IMR-90 (cell line): ENCODE results near the gene KCTD19. TPM values are rescaled to one million over a fixed set of nuclear protein-coding genes. Genes with fewer than 3 reads are reported as not detected.

Source experiments
- ATAC-seq: fragments of 200-7000 bp; cut with Tn5 transposase; 2 replicates; pipeline ENCODE4 v1.9.1; 2020; ENCODE audit warnings: low read depth, mild to moderate bottlenecking, moderate library complexity
- BruUV-seq: library from RNA; stranded (reverse); fragments of 400-500 nt; replicated peaks from 2 replicates; lab custom pipeline; 2021; lab: Mats Ljungman, UMichigan
- CTCF ChIA-PET: fragments of 300-600 bp; formaldehyde crosslinking; extraction: SDS; loops from one replicate; lab custom pipeline; 2021; ENCODE audit warnings: antibody characterized with exemption; lab: Yijun Ruan, JAX
- POLR2A ChIA-PET: fragments of 300-600 bp; sonication (Branson Sonifier 250); formaldehyde crosslinking; loops from one replicate; lab custom pipeline; 2022; ENCODE audit warnings: antibody characterized with exemption; ENCODE audit not compliant: unreplicated experiment; lab: Charles Lee
- DNase-seq: peaks from one replicate; pipeline ENCODE4 v3.0.0; 2013
- H2AFZ ChIP-seq: replicated peaks from 2 replicates; pipeline ENCODE3; 2013; ENCODE audit warnings: low read length, mild to moderate bottlenecking; ENCODE audit not compliant: poor library complexity
- H2AK5ac ChIP-seq: 2 replicates; pipeline ENCODE4 v1.6.1; 2013; ENCODE audit warnings: low read depth, low read length, inconsistent platforms
- H2AK9ac ChIP-seq: replicated peaks from 2 replicates; pipeline ENCODE3; 2013; ENCODE audit warnings: mild to moderate bottlenecking, low read depth, low read length, moderate library complexity; ENCODE audit not compliant: poor library complexity
- H2BK120ac ChIP-seq: 2 replicates; pipeline ENCODE4 v1.6.1; 2013; ENCODE audit warnings: low read depth, low read length, inconsistent platforms
- H2BK15ac ChIP-seq: 3 replicates; pipeline ENCODE4 v1.6.1; 2013; ENCODE audit warnings: low read depth, low read length, inconsistent platforms
- H2BK20ac ChIP-seq: 2 replicates; pipeline ENCODE4 v1.6.1; 2013; ENCODE audit warnings: low read depth, mild to moderate bottlenecking, inconsistent platforms, low read length, moderate library complexity
- H2BK5ac ChIP-seq: 2 replicates; pipeline ENCODE4 v1.6.1; 2013; ENCODE audit warnings: mild to moderate bottlenecking, low read depth, low read length, inconsistent platforms; ENCODE audit not compliant: poor library complexity, severe bottlenecking
- H3K14ac ChIP-seq: replicated peaks from 2 replicates; pipeline ENCODE4 v1.6.1; 2013; ENCODE audit warnings: low read depth, low read length, inconsistent platforms
- H3K18ac ChIP-seq: 2 replicates; pipeline ENCODE4 v1.6.1; 2013; ENCODE audit warnings: low read depth, low read length, control low read depth
- H3K23ac ChIP-seq: 2 replicates; pipeline ENCODE4 v1.6.1; 2013; ENCODE audit warnings: low read depth, low read length, inconsistent platforms
- H3K27ac ChIP-seq: 2 replicates; pipeline ENCODE4 v1.5.1; 2013; ENCODE audit warnings: mild to moderate bottlenecking, control low read depth, low read length; ENCODE audit not compliant: insufficient read depth
- H3K27me3 ChIP-seq: 2 replicates; pipeline ENCODE4 v1.6.1; 2013; ENCODE audit warnings: low read length; ENCODE audit not compliant: control insufficient read depth, insufficient read depth
- H3K36me3 ChIP-seq: 2 replicates; pipeline ENCODE4 v1.6.1; 2013; ENCODE audit warnings: low read length, mixed read lengths; ENCODE audit not compliant: control insufficient read depth, insufficient read depth
- H3K4ac ChIP-seq: 2 replicates; pipeline ENCODE4 v1.6.1; 2013; ENCODE audit warnings: low read depth, low read length, inconsistent platforms
- H3K4me1 ChIP-seq: 2 replicates; pipeline ENCODE4 v1.6.1; 2013; ENCODE audit warnings: low read length, mixed read lengths; ENCODE audit not compliant: control insufficient read depth, insufficient read depth
- H3K4me2 ChIP-seq: 2 replicates; pipeline ENCODE4 v1.6.1; 2013; ENCODE audit warnings: low read depth, mild to moderate bottlenecking, control low read depth, low read length, moderate library complexity
- H3K4me3 ChIP-seq: 2 replicates; pipeline ENCODE4 v1.5.1; 2013; ENCODE audit warnings: low read depth, mild to moderate bottlenecking, control low read depth, low read length, moderate library complexity; ENCODE audit not compliant: insufficient read depth
- H3K56ac ChIP-seq: 2 replicates; pipeline ENCODE4 v1.6.1; 2013; ENCODE audit warnings: low read length, inconsistent platforms; ENCODE audit not compliant: insufficient read depth; ENCODE audit errors: extremely low read depth
- H3K79me1 ChIP-seq, 2 experiments: 2 replicates each; pipeline ENCODE4 v1.6.1; 2013; ENCODE audit warnings: low read length in 2 of 2, inconsistent platforms in 1 of 2, low read depth in 1 of 2
- H3K9ac ChIP-seq: 2 replicates; pipeline ENCODE4 v1.6.1; 2013; ENCODE audit warnings: low read depth, low read length, control low read depth
- H3K9me1 ChIP-seq: 2 replicates; pipeline ENCODE4 v1.6.1; 2013; ENCODE audit warnings: low read length, inconsistent platforms; ENCODE audit not compliant: insufficient read depth
- H3K9me3 ChIP-seq: 2 replicates; pipeline ENCODE4 v1.6.1; 2013; ENCODE audit warnings: low read length; ENCODE audit not compliant: control insufficient read depth, insufficient read depth
- H4K20me1 ChIP-seq: 2 replicates; pipeline ENCODE4 v1.6.1; 2013; ENCODE audit warnings: low read length, inconsistent platforms; ENCODE audit not compliant: insufficient read depth
- H4K5ac ChIP-seq: 2 replicates; pipeline ENCODE4 v1.6.1; 2013; ENCODE audit warnings: mild to moderate bottlenecking, low read depth, low read length, control low read depth
- H4K8ac ChIP-seq, 2 experiments: 2 replicates each; pipeline ENCODE4 v1.6.1; 2013; ENCODE audit warnings: low read depth in 2 of 2, low read length in 2 of 2, control low read depth in 1 of 2, inconsistent platforms in 1 of 2
- H4K91ac ChIP-seq: 2 replicates; pipeline ENCODE4 v1.6.1; 2013; ENCODE audit warnings: low read depth, low read length, inconsistent platforms; ENCODE audit not compliant: insufficient read depth
- BHLHE40 ChIP-seq: fragments of 150-350 bp; IDR thresholded peaks from 2 replicates; pipeline ENCODE4 v1.6.1; 2016; ENCODE audit warnings: mild to moderate bottlenecking, low read depth, low read length
- CEBPB ChIP-seq: IDR thresholded peaks from 2 replicates; pipeline ENCODE4 v1.6.1; 2012; ENCODE audit warnings: low read depth, low read length, improper control_type of control experiment
- CTCF ChIP-seq: conservative IDR thresholded peaks from 2 replicates; pipeline ENCODE4 v1.5.1; 2012; ENCODE audit warnings: mild to moderate bottlenecking, low read depth, low read length, improper control_type of control experiment
- MAZ ChIP-seq: IDR thresholded peaks from 2 replicates; pipeline ENCODE4 v1.6.1; 2012; ENCODE audit warnings: low read depth, mild to moderate bottlenecking, low read length, improper control_type of control experiment, moderate library complexity, borderline replicate concordance
- MXI1 ChIP-seq: IDR thresholded peaks from 2 replicates; pipeline ENCODE4 v1.6.1; 2012; ENCODE audit warnings: low read depth, mild to moderate bottlenecking, low read length, moderate library complexity, borderline replicate concordance
- NFE2L2 ChIP-seq: fragments of 150-350 bp; IDR thresholded peaks from 2 replicates; pipeline ENCODE4 v1.6.1; 2016; ENCODE audit warnings: low read depth, mild to moderate bottlenecking, low read length
- POLR2A ChIP-seq: IDR thresholded peaks from 2 replicates; pipeline ENCODE4 v1.6.1; 2012; ENCODE audit warnings: mild to moderate bottlenecking, low read depth, low read length
- RCOR1 ChIP-seq: IDR thresholded peaks from 2 replicates; pipeline ENCODE4 v1.6.1; 2012; ENCODE audit warnings: mild to moderate bottlenecking, low read length, improper control_type of control experiment; ENCODE audit not compliant: insufficient replicate concordance
- RFX5 ChIP-seq: IDR thresholded peaks from 2 replicates; pipeline ENCODE4 v1.8.0; 2012; ENCODE audit warnings: low read depth, mild to moderate bottlenecking, low read length, moderate library complexity
- SMC3 ChIP-seq: fragments of 150-350 bp; IDR thresholded peaks from 2 replicates; pipeline ENCODE4 v1.6.1; 2016; ENCODE audit warnings: low read depth, mild to moderate bottlenecking, antibody characterized with exemption, low read length, moderate library complexity
- USF2 ChIP-seq: fragments of 150-350 bp; IDR thresholded peaks from 2 replicates; pipeline ENCODE4 v1.6.1; 2017; ENCODE audit warnings: mild to moderate bottlenecking, antibody characterized with exemption, low read length, low read depth
- WGBS, 2 experiments: methylation state at CpG; one replicate each; pipeline versions ENCODE4 v1.1.5 to v1.1.7; 2013; ENCODE audit warnings: missing lambda C conversion rate in 2 of 2; ENCODE audit not compliant: insufficient read length in 1 of 2; ENCODE audit errors: extremely low coverage in 2 of 2; 5-methylcytosine and 5-hydroxymethylcytosine counted together
- dilution Hi-C: fragments of 300-500 bp; cut with HindIII; formaldehyde crosslinking; loops from one replicate; pipeline ENCODE4 v1.14.3; 2018; ENCODE audit warnings: low sequenced_read_pairs; ENCODE audit not compliant: unreplicated experiment
- in situ Hi-C: fragments of 300-500 bp; cut with MboI; formaldehyde crosslinking; loops from 3 replicates; pipeline ENCODE4 v1.14.3; 2019; ENCODE audit warnings: low sequenced_read_pairs, inconsistent platforms, mixed read lengths
- intact Hi-C: fragments of 100-400 bp; cut with micrococcal nuclease; formaldehyde crosslinking; loops from 2 replicates; pipeline ENCODE4 v1.10.0; 2022
- polyA plus RNA-seq, 3 experiments: library from polyadenylated mRNA; depleted of rRNA; stranded (reverse); fragments of >200 nt; gene quantifications; 2 replicates each; pipeline ENCODE4 v1.2.3, GENCODE V29; 2012; ENCODE audit warnings: low replicate concordance in 1 of 3
- total RNA-seq: library from RNA; depleted of rRNA; stranded (reverse); fragments of >200 nt; gene quantifications from 2 replicates; pipeline ENCODE4 v1.2.3, GENCODE V29; 2012

KCTD19 gene
- total and polyA plus RNA-seq, 2 of the 4 experiments (the other 2 are of a cell fraction), result under 0.01 to 0.07 TPM

DNA sequence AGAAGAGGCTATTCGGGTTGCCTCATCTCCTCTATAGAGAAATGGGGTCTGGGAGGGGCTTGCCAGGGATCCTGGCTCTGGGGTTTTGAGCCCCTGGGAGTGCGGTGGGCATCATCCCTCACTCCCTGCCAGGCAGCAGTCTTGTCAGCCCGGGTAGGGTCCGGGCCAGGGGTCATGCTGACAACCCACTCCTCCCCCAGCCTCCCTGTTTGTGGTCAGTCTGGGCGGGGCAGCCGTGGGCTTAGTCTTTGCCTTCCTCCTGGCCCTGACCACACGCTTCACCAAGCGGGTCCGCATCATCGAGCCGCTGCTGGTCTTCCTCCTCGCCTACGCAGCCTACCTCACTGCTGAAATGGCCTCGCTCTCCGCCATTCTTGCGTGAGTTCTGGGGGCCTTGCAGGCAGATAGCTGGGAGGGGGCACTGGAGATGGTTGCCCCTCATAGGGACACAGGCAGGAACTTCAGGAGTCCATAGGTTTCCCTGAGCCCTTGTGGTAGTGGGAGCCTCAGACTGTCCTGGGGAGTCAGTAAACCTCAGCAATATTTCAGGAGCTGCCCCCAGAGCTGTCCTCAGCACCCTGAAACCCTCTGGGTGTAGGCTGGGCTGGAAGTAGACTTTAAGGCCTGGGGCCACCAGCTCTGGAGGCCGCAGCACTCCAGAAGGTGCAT is 70.9 kb downstream of the KCTD19 start:
- Histone ChIP-seq H3K36me3 (peaks cover 18% of the 10 kb centered on the region), H3K18ac (no peak overlapping the region), H3K23ac (no peak overlapping the region), H4K5ac (no peak overlapping the region), H3K9me3 (no peaks in the 10 kb centered on the region), H4K8ac (no peak overlapping the region), H2BK15ac (no peak overlapping the region), H3K4me1 (no peaks in the 10 kb centered on the region), H3K79me1 (no peaks in the 10 kb centered on the region), H3K4ac (no peak overlapping the region), H2BK20ac (no peak overlapping the region), H2BK5ac (no peak overlapping the region), H3K56ac (no peak overlapping the region), H3K27ac (no peak overlapping the region), H3K4me3 (no peak overlapping the region), H2BK120ac (no peak overlapping the region), H3K9ac (no peak overlapping the region), H3K14ac (no peak overlapping the region), H3K9me1 (no peaks in the 10 kb centered on the region), H2AFZ (no peak overlapping the region), H2AK9ac (peak overlapping the region; percentile 67), H2AK5ac (no peak overlapping the region), H4K20me1 (no peaks in the 10 kb centered on the region), H3K4me2 (no peak overlapping the region), H3K27me3 (no peaks in the 10 kb centered on the region), H4K91ac (no peak overlapping the region)
- dilution Hi-C loops (no loop called here), in situ Hi-C loops (loop anchor here (10.0 kb wide), 1 partner anchor 199 kb away; no protein-coding TSS in a partner anchor), intact Hi-C loops (no loop called here)
- ATAC-seq, result no peak
- no peak for DNase-seq
- CTCF ChIA-PET, result no interaction called here
- TF ChIP-seq POLR2A (no peak), CEBPB (no peak), MXI1 (no peak), USF2 (no peak), BHLHE40 (no peak), SMC3 (no peak), RCOR1 (no peak), MAZ (no peak), NFE2L2 (no peak), CTCF (no peak), RFX5 (no peak)
- POLR2A ChIA-PET, result no interaction called here
- no TSS peak for BruUV-seq
- 92% methylated on average over 7 of the region's 17 CpGs; no CpG with 5 or more reads in 1 of the 2 experiments for WGBS, 2 experiments
